A673 (cell line): Measurements from ENCODE around the gene ATG10. TPM values are rescaled to one million over a fixed set of nuclear protein-coding genes. Genes with fewer than 3 reads are reported as not detected.
"Not testable (repeated sequence)": the region's sequence is repeated elsewhere in the genome, so short reads cannot be mapped to it uniquely, and the experiment has no call there.

Experiments used
- BruUV-seq: library from RNA; stranded (reverse); fragments of 400-500 nt; replicated peaks from 2 replicates; lab custom pipeline; 2021; lab: Mats Ljungman, UMichigan
- CTCF ChIA-PET: fragments of 300-600 bp; sonication (Branson Sonifier 250); formaldehyde crosslinking; loops from one replicate; lab custom pipeline; 2022; ENCODE audit warnings: antibody characterized with exemption; lab: Charles Lee
- POLR2A ChIA-PET: fragments of 300-600 bp; sonication (Branson Sonifier 250); formaldehyde crosslinking; loops from one replicate; lab custom pipeline; 2022; ENCODE audit warnings: antibody characterized with exemption; ENCODE audit not compliant: low non-redundant PET; lab: Charles Lee
- DNase-seq: peaks from one replicate; pipeline ENCODE4 v3.0.0-alpha.2; 2015; ENCODE audit warnings: low spot score
- H3K27ac ChIP-seq: fragments of 200-600 bp; sonication (generic); 2 replicates; pipeline ENCODE4 v1.5.1; 2016; ENCODE audit warnings: mixed run types, low read depth, mild to moderate bottlenecking, mixed read lengths, antibody characterized with exemption, low read length; ENCODE audit not compliant: poor library complexity, severe bottlenecking
- H3K27me3 ChIP-seq: fragments of 200-600 bp; sonication (generic); replicated peaks from 2 replicates; pipeline ENCODE4 v1.6.1; 2017; ENCODE audit warnings: mixed run types, low read depth, mild to moderate bottlenecking, mixed read lengths, antibody characterized with exemption, low read length; ENCODE audit not compliant: insufficient read depth, poor library complexity
- H3K36me3 ChIP-seq: fragments of 200-600 bp; sonication (generic); 2 replicates; pipeline ENCODE4 v1.6.1; 2016; ENCODE audit warnings: mixed run types, mild to moderate bottlenecking, mixed read lengths, antibody characterized with exemption, low read length; ENCODE audit not compliant: insufficient read depth, poor library complexity, severe bottlenecking
- H3K4me1 ChIP-seq: fragments of 200-600 bp; sonication (generic); 2 replicates; pipeline ENCODE4 v1.6.1; 2017; ENCODE audit warnings: mixed run types, mild to moderate bottlenecking, mixed read lengths, antibody characterized with exemption, low read length; ENCODE audit not compliant: insufficient read depth, poor library complexity, severe bottlenecking
- H3K4me3 ChIP-seq: fragments of 200-600 bp; sonication (generic); 2 replicates; pipeline ENCODE4 v1.5.1; 2016; ENCODE audit warnings: low read depth, mixed run types, mild to moderate bottlenecking, mixed read lengths, low read length; ENCODE audit not compliant: poor library complexity, severe bottlenecking
- H3K9me3 ChIP-seq: fragments of 200-600 bp; sonication (generic); 2 replicates; pipeline ENCODE4 v1.6.1; 2016; ENCODE audit warnings: mixed run types, low read depth, mild to moderate bottlenecking, mixed read lengths, antibody characterized with exemption, low read length; ENCODE audit not compliant: poor library complexity, severe bottlenecking
- CTCF ChIP-seq: fragments of 300-800, 200-600 bp; sonication (generic); conservative IDR thresholded peaks from 2 replicates; pipeline ENCODE4 v1.5.1; 2017; ENCODE audit warnings: low read depth, mild to moderate bottlenecking, antibody characterized with exemption, low read length, moderate library complexity, mixed read lengths
- EZH2 ChIP-seq: fragments of 200-600 bp; sonication (generic); IDR thresholded peaks from 2 replicates; pipeline ENCODE4 v1.6.1; 2017; ENCODE audit warnings: borderline replicate concordance, low read depth, mild to moderate bottlenecking, mixed read lengths, antibody characterized with exemption, low read length; ENCODE audit not compliant: poor library complexity, severe bottlenecking
- intact Hi-C: fragments of 100-400 bp; cut with micrococcal nuclease; formaldehyde crosslinking; loops from one replicate; pipeline ENCODE4 v1.10.0; 2022; ENCODE audit not compliant: unreplicated experiment
- total RNA-seq: library from RNA; stranded (reverse); gene quantifications from 2 replicates; pipeline ENCODE4 v1.2.3, GENCODE V29; 2021

Gene ATG10
- total RNA-seq, 1 experiment from 2014 or later, result 17.1 TPM

GRCh38 chr5:81972492-81972783 lies 615 bp downstream of the ATG10 start:
- CTCF ChIA-PET, result no interaction called here
- POLR2A ChIA-PET, result no interaction called here
- TF ChIP-seq CTCF (no peak), EZH2 (no peak)
- Histone ChIP-seq H3K9me3 (no peaks in the 10 kb centered on the region), H3K4me3 (peak overlapping the region; percentile 81), H3K27ac (peak overlapping the region; percentile 99), H3K36me3 (peaks cover 7% of the 10 kb centered on the region), H3K4me1 (peaks cover 10% of the 10 kb centered on the region), H3K27me3 (no peaks in the 10 kb centered on the region)
- no TSS peak for BruUV-seq
- no peak for DNase-seq
- intact Hi-C loops, result loop anchor here (5.0 kb wide), 2 partner anchors 120 to 185 kb away; no protein-coding TSS in a partner anchor

- no peak for DNase-seq
- H3K4me3 ChIP-seq, result no peak overlapping the region
- no peaks in the 10 kb centered on the region for H3K27me3 ChIP-seq
- BruUV-seq, result no TSS peak
- no peaks in the 10 kb centered on the region for H3K9me3 ChIP-seq
- TF ChIP-seq CTCF (no peak), EZH2 (no peak)
- intact Hi-C loops, result no loop called here
- H3K36me3 ChIP-seq, result peaks cover 22% of the 10 kb centered on the region
- H3K4me1 ChIP-seq, result no peaks in the 10 kb centered on the region
- CTCF ChIA-PET, result no interaction called here
- POLR2A ChIA-PET, result no interaction called here
- H3K27ac ChIP-seq, result no peak overlapping the region
Measured at GRCh38 chr5:81980160-81980559, 8.3 kb downstream of the ATG10 start.

GRCh38 chr5:81980598-81981260 lies 8.9 kb downstream of the ATG10 start:
- ChIA-PET CTCF (no interaction called here), POLR2A (no interaction called here)
- Histone ChIP-seq H3K4me3 (no peak overlapping the region), H3K36me3 (peaks cover 22% of the 10 kb centered on the region), H3K27me3 (no peaks in the 10 kb centered on the region), H3K4me1 (no peaks in the 10 kb centered on the region), H3K27ac (no peak overlapping the region), H3K9me3 (no peaks in the 10 kb centered on the region)
- intact Hi-C loops, result no loop called here
- no TSS peak for BruUV-seq
- TF ChIP-seq CTCF (no peak), EZH2 (no peak)
- no peak for DNase-seq

GRCh38 chr5:81982172-81982685 lies 10.4 kb downstream of the ATG10 start:
- POLR2A ChIA-PET, H3K4me3 ChIP-seq, BruUV-seq, H3K27ac ChIP-seq, intact Hi-C loops, H3K9me3 ChIP-seq, H3K4me1 ChIP-seq, DNase-seq, CTCF ChIA-PET, H3K27me3 ChIP-seq: not testable (repeated sequence)
- peaks cover 17% of the 10 kb centered on the region for H3K36me3 ChIP-seq

- H3K27me3 ChIP-seq, intact Hi-C loops, H3K27ac ChIP-seq, H3K4me1 ChIP-seq, H3K9me3 ChIP-seq, H3K4me3 ChIP-seq, CTCF ChIA-PET, BruUV-seq, DNase-seq, POLR2A ChIA-PET: not testable (repeated sequence)
- H3K36me3 ChIP-seq, result peaks cover 12% of the 10 kb centered on the region
Measured at GRCh38 chr5:81983148-81983547, 11.3 kb downstream of the ATG10 start.
